SU-DHL-6 (cell line): ENCODE data around the gene SETD1B.

Source experiments
- CTCF ChIP-seq: fragments of 200-600 bp; sonication (generic); IDR thresholded peaks from one replicate; pipeline ENCODE4 v1.5.1; 2017; ENCODE audit warnings: antibody characterized with exemption, mild to moderate bottlenecking, low read length, moderate library complexity; ENCODE audit not compliant: insufficient read depth, poor library complexity, severe bottlenecking
- EZH2phosphoT487 ChIP-seq: fragments of 200-600 bp; sonication (generic), shearing (Covaris generic); conservative IDR thresholded peaks from 2 replicates; pipeline ENCODE4 v1.6.1; 2018; ENCODE audit warnings: mild to moderate bottlenecking, antibody characterized with exemption, low read length, moderate library complexity, mixed read lengths

- TF ChIP-seq CTCF, result no peak
- no peak for TF ChIP-seq EZH2phosphoT487
Measured at GRCh38 chr12:121825041-121825523, 21.3 kb downstream of the SETD1B start.
